SU-DHL-6 (cell line): ENCODE results near the gene SDK1.

Experiments
- H2AFZ ChIP-seq: fragments of 200-600 bp; sonication (generic); 2 replicates; pipeline ENCODE4 v1.6.1; 2014; ENCODE audit warnings: low read depth, mild to moderate bottlenecking, moderate library complexity, mixed read lengths, antibody characterized with exemption, low read length; ENCODE audit not compliant: severe bottlenecking
- H3F3A ChIP-seq: fragments of 200-600 bp; shearing (Covaris generic); 2 replicates; pipeline ENCODE4 v1.6.0; 2016; ENCODE audit warnings: antibody characterized with exemption, mild to moderate bottlenecking; ENCODE audit not compliant: insufficient read depth
- H3K27ac ChIP-seq: fragments of 200-600 bp; sonication (generic); 2 replicates; pipeline ENCODE4 v1.5.1; 2016; ENCODE audit warnings: low read depth, mild to moderate bottlenecking, low read length, moderate library complexity, mixed read lengths
- H3K27me3 ChIP-seq: fragments of 200-600 bp; sonication (generic), shearing (Covaris generic); 2 replicates; pipeline ENCODE4 v1.6.0; 2014; ENCODE audit warnings: mild to moderate bottlenecking, low read length
- H3K36me3 ChIP-seq: fragments of 200-600 bp; sonication (generic); 2 replicates; pipeline ENCODE4 v1.6.1; 2014; ENCODE audit warnings: mild to moderate bottlenecking, low read length, mixed read lengths
- H3K4me2 ChIP-seq: fragments of 300-600, 200-600 bp; shearing (Covaris generic), sonication (generic); 2 replicates; pipeline ENCODE4 v1.6.0; 2014; ENCODE audit warnings: low read length, low read depth, mild to moderate bottlenecking; ENCODE audit not compliant: poor library complexity, severe bottlenecking
- H3K4me3 ChIP-seq: fragments of 200-600 bp; sonication (generic); 2 replicates; pipeline ENCODE4 v1.5.1; 2014; ENCODE audit warnings: antibody characterized with exemption, low read length, mild to moderate bottlenecking, mixed read lengths; ENCODE audit not compliant: insufficient read depth, poor library complexity, severe bottlenecking
- H3K79me2 ChIP-seq: fragments of 200-600 bp; sonication (generic); 2 replicates; pipeline ENCODE4 v1.6.1; 2014; ENCODE audit warnings: mild to moderate bottlenecking, low read length, moderate library complexity; ENCODE audit not compliant: insufficient read depth
- H3K9ac ChIP-seq: fragments of 200-600 bp; sonication (generic); 2 replicates; pipeline ENCODE4 v1.7.0; 2014; ENCODE audit warnings: mild to moderate bottlenecking, low read length
- H3K9me2 ChIP-seq: fragments of 200-600 bp; sonication (generic); replicated peaks from 2 replicates; pipeline ENCODE4 v1.6.1; 2014; ENCODE audit warnings: low read length; ENCODE audit not compliant: insufficient read depth
- H3K9me3 ChIP-seq: fragments of 200-600 bp; sonication (generic); 2 replicates; pipeline ENCODE4 v1.6.1; 2014; ENCODE audit warnings: low read length, mixed read lengths; ENCODE audit not compliant: insufficient read depth
- H4K20me1 ChIP-seq: fragments of 200-600 bp; sonication (generic); 2 replicates; pipeline ENCODE4 v1.6.1; 2014; ENCODE audit warnings: low read depth, mild to moderate bottlenecking, antibody characterized with exemption, low read length, moderate library complexity, mixed read lengths
- EZH2phosphoT487 ChIP-seq: fragments of 200-600 bp; sonication (generic), shearing (Covaris generic); conservative IDR thresholded peaks from 2 replicates; pipeline ENCODE4 v1.6.1; 2018; ENCODE audit warnings: mild to moderate bottlenecking, antibody characterized with exemption, low read length, moderate library complexity, mixed read lengths
- TF ChIP-seq, protein P1 (sequence below): fragments of 200-600 bp; sonication (generic); IDR thresholded peaks from one replicate; pipeline ENCODE4 v1.5.1; 2017; ENCODE audit warnings: antibody characterized with exemption, mild to moderate bottlenecking, low read length, moderate library complexity; ENCODE audit not compliant: insufficient read depth, poor library complexity, severe bottlenecking

SDK1 gene

DNA sequence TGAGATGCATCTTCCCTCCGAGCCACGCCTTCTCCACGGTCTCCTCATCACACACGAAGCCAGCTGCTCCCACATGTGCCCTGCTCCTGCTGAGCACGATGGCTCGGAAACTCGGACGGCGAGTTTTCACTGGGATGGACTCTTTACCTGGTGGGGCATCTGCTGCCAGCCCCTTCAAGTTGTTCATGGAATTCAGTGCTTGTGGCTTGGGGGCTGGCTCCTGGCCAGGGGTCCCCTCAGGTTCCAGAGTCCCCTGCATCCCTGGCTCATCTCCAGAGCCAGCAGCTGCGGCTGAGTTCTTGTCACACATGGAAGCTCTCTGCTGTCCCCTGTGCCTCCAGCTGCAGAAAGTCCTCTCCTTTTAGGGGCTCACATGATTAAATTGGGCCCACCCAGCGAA, 654.0 kb downstream of the SDK1 start:
- no peaks in the 10 kb centered on the region for H3K79me2 ChIP-seq
- no peaks in the 10 kb centered on the region for H3K9me3 ChIP-seq
- no peak overlapping the region for H3K9ac ChIP-seq
- no peaks in the 10 kb centered on the region for H3K9me2 ChIP-seq
- H3K4me3 ChIP-seq: no peak overlapping the region
- H3F3A ChIP-seq: no peaks in the 10 kb centered on the region
- no peak overlapping the region for H3K27ac ChIP-seq
- no peaks in the 10 kb centered on the region for H3K36me3 ChIP-seq
- no peak overlapping the region for H2AFZ ChIP-seq
- H4K20me1 ChIP-seq: no peaks in the 10 kb centered on the region
- H3K27me3 ChIP-seq: no peaks in the 10 kb centered on the region
- TF ChIP-seq, protein P1, sequence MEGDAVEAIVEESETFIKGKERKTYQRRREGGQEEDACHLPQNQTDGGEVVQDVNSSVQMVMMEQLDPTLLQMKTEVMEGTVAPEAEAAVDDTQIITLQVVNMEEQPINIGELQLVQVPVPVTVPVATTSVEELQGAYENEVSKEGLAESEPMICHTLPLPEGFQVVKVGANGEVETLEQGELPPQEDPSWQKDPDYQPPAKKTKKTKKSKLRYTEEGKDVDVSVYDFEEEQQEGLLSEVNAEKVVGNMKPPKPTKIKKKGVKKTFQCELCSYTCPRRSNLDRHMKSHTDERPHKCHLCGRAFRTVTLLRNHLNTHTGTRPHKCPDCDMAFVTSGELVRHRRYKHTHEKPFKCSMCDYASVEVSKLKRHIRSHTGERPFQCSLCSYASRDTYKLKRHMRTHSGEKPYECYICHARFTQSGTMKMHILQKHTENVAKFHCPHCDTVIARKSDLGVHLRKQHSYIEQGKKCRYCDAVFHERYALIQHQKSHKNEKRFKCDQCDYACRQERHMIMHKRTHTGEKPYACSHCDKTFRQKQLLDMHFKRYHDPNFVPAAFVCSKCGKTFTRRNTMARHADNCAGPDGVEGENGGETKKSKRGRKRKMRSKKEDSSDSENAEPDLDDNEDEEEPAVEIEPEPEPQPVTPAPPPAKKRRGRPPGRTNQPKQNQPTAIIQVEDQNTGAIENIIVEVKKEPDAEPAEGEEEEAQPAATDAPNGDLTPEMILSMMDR: no peak
- TF ChIP-seq EZH2phosphoT487: no peak
- no peak overlapping the region for H3K4me2 ChIP-seq

DNA sequence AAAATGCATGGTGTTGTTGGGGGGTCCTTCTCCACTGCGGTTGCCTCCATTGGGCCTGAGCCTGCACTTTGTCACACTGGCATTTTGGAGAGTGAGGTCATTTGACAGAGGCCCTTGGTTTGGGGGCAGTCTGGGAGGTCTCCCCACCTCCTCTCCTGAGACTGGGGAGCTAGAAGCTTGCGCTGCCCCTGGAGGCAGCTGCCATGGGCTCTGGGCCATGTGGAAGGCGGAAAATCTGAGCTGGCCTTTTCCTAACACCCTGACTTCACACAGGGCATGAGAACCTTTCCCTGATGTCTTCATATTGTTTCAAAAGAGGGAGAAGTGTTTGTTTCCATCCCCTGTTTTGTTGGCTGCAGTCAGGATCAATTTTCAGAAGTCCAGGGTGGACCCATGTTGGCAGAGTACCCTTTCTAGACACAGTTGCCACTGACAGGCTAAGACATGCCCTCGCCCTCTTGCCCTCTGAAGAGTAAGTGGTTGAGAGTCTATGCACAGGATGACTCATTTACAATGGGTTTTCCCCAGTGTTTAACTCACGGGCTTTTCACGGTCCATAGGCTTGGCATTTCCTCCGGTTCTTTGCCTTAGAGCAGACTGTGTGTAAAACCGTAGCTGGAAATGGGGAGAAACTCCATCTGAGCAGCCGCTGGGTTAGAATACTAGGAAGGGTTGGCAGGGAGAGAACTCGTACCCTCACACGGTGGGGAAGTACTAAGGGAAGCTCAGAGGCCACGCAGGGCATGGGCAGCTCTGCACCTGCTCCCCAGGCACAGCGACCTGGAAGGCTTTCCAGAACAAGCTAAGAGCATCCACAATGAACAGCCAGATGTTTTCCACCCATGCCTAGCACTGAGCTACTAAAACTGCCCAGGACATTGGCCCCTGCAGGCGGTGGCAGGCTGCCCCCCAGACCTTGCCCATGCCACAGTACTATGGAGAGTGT, 655.0 kb downstream of the SDK1 start:
- Histone ChIP-seq H3K9me3 (no peaks in the 10 kb centered on the region), H3K27me3 (no peaks in the 10 kb centered on the region), H3K27ac (no peak overlapping the region), H3K9me2 (no peaks in the 10 kb centered on the region), H3K4me3 (no peak overlapping the region), H2AFZ (no peak overlapping the region), H3K4me2 (no peak overlapping the region), H3K9ac (no peak overlapping the region), H4K20me1 (no peaks in the 10 kb centered on the region), H3K36me3 (no peaks in the 10 kb centered on the region), H3F3A (no peaks in the 10 kb centered on the region), H3K79me2 (no peaks in the 10 kb centered on the region)
- TF ChIP-seq, protein P1: no peak
- no peak for TF ChIP-seq EZH2phosphoT487

DNA sequence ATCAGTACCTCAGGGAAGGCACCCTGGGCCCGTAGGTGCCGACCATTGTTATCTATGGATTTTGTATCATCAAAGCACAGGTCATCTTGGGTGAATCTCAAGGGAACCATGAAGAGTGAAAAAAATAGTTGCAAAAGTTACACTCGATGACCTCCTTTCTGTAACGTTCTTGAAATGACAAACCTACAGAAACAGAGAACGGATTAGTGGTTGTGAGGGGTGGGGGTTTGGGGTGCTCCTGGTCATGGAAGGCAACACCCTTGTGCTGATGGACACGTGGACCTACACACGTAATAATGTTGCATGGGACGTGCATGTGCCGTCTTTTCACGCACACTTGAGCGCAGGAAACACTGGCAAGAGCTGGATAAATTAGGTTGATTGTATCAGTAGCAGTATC, 655.9 kb downstream of the SDK1 start:
- Histone ChIP-seq H3K79me2 (no peaks in the 10 kb centered on the region), H3K9me3 (no peaks in the 10 kb centered on the region), H3K9me2 (no peaks in the 10 kb centered on the region), H3F3A (no peaks in the 10 kb centered on the region), H3K36me3 (no peaks in the 10 kb centered on the region), H3K4me3 (no peak overlapping the region), H3K9ac (no peak overlapping the region), H3K27ac (no peak overlapping the region), H3K27me3 (no peaks in the 10 kb centered on the region), H4K20me1 (no peaks in the 10 kb centered on the region), H3K4me2 (no peak overlapping the region), H2AFZ (no peak overlapping the region)
- TF ChIP-seq, protein P1: no peak
- TF ChIP-seq EZH2phosphoT487: no peak
